DMS53 (cell line): Measurements from ENCODE around the gene BMPER.
A peak's percentile ranks its signal among the peaks of the same experiment; 100 is the strongest.

Experiments used
- DNase-seq: peaks from one replicate; lab custom pipeline; 2025; lab: John Stamatoyannopoulos, UW

Gene BMPER

DNA sequence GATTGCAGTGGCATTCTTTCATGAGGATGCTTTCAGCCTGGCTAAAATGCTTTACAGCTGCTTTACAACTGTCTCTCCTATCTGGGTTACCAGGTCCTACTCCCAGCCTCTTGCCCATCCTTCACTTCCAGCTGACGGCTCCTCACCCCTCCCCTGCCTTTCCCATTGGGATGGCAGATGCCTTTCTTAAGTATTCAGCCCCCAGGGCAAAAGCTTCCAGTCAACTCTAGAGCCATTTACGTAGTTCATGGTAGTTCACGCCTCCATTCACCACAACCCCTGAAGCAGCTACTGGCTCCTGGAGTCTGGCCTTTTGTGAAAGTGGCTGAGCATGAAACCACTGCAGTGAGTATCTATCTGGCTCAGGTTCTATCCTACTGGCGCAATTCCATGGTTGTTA lies 17.2 kb upstream of the BMPER start:
- DNase-seq: no peak

GRCh38 chr7:33892945-33893344 lies 12.4 kb upstream of the BMPER start:
- peak; percentile 55 for DNase-seq

DNA sequence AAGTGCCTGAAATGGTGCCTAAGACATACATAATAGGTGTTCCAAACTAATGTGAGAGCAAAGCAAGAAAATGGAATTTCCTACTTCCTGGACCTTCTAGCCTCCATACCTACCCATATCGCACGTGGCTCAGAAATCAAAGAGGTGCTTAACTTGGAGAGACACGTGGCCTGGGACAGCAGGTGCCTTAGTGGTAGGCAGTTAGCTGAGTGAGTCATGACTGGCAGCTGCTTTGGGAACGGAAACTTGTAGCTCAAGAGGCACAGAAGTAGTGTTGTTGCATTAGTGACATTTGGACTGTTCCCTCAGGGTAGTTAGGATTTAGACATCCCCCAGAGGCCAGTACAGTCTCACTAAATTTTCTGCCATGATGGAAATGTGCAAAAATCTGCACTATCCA lies 12.0 kb upstream of the BMPER start:
- DNase-seq: peak; percentile 99

GRCh38 chr7:33895025-33895804 lies 10.1 kb upstream of the BMPER start:
- peak; percentile 95 for DNase-seq

GRCh38 chr7:33900501-33900900 lies 4.8 kb upstream of the BMPER start:
- DNase-seq: no peak

DNA sequence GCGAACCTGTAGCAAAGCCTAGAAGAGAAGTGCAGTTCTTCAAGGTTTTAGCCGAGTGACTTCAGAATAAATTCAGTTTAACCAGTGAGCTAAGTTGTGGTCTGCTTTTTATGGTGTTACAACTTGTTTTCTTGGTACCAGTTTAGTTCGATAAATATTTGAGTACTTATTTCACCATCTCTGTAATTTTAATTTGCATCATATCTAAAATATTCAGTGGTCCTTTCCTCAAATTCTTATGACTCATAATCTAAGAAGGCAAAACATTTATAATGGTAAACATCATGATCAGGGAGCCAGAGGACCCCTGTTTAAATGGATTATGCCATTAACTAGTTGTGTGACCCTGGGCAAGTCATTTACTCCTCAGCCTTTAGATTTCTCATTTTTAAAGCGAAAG lies 4.1 kb upstream of the BMPER start:
- DNase-seq: no peak

DNA sequence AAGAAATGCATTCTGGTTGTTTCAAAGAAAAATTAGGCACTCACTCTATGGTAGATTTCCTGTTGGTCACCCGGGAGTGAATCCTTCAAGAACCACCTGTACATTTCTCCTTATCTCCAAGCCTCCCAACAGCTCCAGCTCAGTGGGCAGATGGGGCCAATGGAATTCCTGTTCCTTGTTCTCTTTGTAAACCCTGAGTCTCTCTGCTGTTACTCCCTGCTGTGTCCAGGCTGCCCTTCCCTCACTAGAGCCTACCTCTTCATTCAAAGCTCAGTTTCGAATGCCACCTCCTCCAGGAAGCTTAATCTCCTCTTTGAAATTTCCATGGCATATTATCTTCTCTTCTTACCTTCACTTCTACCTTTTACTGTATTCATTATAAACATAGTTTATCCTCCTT lies 3.5 kb upstream of the BMPER start:
- no peak for DNase-seq

DNA sequence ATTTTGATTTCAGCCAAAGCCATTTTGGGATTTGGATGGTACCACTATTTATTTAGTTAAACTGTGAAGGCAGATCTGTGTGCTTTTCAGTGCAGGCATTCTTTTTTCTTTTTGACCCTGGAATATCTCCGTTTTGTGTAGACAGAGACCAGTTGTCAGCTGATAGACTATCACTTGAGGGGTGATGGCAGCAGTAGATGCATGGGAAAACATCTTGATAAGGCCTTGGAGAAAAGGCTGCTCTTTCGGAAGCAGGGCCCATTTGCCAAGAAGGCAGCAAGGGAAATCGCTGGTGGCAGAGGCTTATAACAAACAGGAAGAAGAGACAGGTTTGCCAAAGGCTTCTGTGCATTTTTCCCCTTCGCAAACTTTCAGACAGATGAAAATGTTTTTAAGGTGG lies 2.6 kb upstream of the BMPER start:
- no peak for DNase-seq

DNA sequence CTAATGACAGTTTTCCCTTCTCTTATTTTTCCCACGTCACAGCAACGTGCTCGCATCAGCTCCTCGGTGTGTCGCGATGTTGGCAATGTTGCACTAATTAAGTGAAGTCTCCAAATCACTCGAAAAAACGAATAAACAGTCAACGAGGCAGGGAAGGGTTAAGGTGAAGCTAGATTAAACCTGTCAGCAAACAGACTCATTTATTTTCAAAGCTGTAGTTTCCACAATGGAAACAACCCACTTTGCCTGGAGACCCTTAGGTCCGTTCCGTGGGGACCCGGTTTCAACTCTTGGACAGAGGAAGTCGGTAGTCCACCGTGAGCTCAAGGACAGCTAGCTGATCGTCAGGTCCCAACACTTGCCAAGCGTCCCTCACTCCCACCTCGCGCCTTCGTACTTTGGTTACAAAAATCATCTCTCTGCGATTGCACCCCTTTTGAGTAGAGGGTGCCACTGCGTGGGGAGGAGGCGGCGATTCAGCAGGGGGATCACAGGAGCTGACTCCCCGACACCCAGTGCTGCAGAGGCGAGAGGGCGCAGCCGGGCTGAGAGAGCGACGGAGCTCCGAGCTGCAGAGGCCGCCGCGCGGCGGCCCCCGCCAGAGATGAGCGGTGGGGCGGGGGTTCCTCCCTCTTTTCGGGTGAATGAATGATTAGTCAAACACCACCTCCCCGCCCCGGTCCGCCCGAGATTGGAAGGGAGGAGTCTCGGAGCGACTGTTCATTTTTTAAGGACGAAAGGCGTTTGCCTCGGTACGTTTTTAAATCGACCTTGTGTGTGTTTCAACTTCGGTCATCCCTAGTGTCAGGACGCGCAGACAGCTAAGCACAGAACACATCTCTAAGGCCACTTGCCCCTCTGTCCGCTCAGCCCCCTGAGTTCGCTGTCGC lies 1.3 kb upstream of the BMPER start:
- DNase-seq: peak; percentile 76

GRCh38 chr7:33904681-33905388 lies 504 bp upstream of the BMPER start:
- peak; percentile 87 for DNase-seq

DNA sequence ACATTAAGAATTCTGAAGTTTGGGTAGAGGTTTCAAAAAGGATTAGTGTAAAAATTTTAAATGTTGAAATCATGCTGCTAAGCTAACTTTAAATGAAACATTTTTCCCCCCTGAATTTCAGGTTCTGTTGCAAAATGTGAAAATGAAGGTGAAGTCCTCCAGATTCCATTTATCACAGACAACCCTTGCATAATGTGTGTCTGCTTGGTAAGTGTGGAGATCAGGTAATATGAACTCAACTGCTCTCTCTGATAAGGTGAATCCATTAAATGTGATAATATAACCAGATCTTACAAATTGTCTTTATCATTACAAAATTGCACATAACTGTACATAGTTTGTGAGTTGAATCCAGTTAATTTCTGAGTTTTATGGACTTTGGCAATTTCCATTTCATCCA lies 1.4 kb downstream of the BMPER start:
- DNase-seq: no peak

- DNase-seq: no peak
Observed at GRCh38 chr7:33907625-33908024, 2.3 kb downstream of the BMPER start.

GRCh38 chr7:33909318-33909717 lies 4.0 kb downstream of the BMPER start:
- DNase-seq: no peak

DNA sequence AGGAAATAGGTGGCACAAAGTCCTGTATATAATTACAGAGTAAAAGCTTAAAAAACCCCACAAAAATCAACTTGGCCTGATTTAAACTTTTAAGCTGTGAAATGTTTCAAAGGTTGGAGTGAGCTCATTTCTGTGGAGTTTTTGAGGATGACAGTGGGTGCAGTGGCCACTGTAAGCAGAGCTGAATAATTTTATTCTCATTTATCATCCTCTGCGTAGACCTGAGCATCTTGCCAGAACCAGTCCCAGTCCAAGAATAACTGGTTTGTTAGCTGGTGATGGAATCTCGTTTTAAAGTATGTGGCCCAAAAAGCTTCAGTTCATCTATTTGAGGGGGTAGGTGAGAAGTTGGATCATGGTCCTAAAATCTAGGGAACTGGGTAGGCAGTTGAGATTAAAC lies 4.4 kb downstream of the BMPER start:
- no peak for DNase-seq

DNA sequence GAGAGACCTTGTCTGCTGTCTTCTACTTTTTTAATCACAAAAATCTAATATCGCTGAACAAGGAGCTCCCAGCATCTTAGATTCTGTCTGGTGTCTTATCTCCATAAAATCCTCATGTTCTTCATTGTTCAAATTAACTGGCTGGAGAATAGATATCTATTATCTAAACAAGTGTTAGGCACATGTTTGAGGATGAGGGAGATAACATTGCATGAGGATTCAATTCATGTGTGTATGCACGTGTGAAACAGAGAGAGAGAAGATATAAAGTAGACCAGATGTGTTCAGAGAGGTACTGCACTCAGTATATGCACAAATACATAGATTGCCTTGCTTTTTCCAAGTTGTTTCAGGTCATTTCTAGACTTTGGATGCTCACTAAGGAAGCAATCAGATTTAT lies 5.4 kb downstream of the BMPER start:
- no peak for DNase-seq

DNA sequence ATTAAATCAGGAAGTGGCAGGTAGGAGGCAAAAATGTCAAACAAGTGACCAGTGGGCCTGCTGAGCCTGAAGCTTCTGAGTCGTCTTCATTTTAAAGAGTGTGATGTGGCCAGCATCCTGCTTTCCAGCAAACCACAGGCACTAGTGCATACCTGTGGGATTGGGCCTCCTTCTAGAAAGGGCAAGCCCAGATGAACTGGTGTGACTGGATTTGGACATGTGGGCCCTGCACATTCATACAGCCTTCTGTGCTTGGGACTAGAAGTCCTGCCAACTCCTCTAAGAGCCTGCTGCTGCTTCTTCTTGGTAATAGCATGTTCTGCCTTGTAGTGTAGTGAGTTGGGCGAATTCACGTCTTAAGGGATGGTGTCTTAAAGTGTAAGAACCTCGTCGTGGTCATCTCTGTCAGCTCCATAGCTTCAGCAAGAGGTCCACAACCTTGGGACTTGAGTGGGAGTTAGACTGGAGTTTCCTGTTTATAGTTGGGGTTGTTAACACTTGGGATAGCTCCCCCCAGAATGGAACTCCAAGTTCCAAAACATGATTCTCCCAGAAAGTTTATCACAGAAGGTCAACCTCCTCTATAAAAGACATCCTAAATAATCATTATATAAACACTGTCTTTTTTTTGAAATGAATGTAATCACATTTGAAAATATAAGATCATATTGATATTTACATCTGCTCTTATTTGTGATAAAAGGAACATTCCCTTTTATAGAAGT lies 11.2 kb downstream of the BMPER start:
- peak; percentile 18 for DNase-seq

DNA sequence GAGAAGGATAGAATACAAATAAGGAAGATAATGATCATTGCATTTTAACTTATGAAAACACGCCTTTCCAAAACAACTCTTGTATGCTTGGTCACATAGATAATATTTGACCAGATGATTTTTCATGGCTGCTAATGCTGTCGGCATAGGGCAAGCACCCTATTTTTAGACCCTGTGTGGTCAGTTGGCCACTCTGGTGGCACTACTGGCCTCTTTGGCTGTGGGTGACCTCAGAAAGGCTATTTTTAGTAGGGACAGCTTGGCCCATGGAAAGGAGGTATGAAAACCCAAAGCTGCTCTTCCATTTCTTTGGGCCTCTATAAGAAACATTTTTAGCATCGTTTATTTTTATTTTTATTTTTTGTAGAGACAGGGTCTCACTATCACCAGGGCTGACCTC lies 12.3 kb downstream of the BMPER start:
- no peak for DNase-seq

- no peak for DNase-seq
Observed at GRCh38 chr7:33918438-33919143, 13.3 kb downstream of the BMPER start.

GRCh38 chr7:33919449-33919848 lies 14.1 kb downstream of the BMPER start:
- DNase-seq: no peak

GRCh38 chr7:33921216-33921938 lies 16.0 kb downstream of the BMPER start:
- no peak for DNase-seq

- DNase-seq: no peak
Observed at GRCh38 chr7:33922820-33923219, 17.5 kb downstream of the BMPER start.
